ENCODE data around the gene MVB12A. TPM values are rescaled to one million over a fixed set of nuclear protein-coding genes. Genes with fewer than 3 reads are reported as not detected.

The MVB12A gene
- total and polyA plus RNA-seq, 9 of the 15 experiments (the other 6 are each of a cell fraction or from before 2014, with no cell fraction given), result 1.2 to 46.2 (median 22.4) TPM

DNA sequence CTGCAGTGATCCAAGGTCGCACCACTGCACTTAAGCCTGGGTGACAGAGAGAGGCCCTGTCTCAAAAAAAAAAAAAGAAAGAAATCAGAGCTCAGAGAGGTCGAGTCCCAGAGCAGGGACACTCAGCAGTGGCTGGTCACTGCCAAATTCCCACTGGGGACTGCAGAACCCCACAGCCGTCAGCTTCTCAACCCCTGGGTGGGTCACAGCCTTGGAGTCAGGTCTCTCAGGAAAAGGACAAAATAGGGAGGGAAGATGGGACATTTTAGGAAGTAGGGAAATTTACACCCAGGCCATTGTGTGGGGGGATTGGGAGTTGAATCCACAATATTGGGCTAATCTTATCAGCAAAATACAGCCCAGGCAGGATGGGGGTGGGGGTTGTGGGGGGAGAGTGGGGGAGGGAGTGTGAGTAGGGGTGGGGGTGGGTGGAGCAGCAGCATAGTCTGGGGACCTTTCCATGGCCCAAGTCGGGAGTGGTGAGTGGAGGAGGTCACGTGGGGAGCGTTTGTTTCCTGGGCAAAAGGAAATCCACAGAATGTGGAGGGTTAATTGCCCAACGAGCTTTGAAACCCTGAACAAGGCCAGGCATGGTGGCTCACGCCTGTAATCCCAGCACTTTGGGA, 20.8 kb upstream of the MVB12A start (continued):
- TF ChIP-seq, protein P1, sequence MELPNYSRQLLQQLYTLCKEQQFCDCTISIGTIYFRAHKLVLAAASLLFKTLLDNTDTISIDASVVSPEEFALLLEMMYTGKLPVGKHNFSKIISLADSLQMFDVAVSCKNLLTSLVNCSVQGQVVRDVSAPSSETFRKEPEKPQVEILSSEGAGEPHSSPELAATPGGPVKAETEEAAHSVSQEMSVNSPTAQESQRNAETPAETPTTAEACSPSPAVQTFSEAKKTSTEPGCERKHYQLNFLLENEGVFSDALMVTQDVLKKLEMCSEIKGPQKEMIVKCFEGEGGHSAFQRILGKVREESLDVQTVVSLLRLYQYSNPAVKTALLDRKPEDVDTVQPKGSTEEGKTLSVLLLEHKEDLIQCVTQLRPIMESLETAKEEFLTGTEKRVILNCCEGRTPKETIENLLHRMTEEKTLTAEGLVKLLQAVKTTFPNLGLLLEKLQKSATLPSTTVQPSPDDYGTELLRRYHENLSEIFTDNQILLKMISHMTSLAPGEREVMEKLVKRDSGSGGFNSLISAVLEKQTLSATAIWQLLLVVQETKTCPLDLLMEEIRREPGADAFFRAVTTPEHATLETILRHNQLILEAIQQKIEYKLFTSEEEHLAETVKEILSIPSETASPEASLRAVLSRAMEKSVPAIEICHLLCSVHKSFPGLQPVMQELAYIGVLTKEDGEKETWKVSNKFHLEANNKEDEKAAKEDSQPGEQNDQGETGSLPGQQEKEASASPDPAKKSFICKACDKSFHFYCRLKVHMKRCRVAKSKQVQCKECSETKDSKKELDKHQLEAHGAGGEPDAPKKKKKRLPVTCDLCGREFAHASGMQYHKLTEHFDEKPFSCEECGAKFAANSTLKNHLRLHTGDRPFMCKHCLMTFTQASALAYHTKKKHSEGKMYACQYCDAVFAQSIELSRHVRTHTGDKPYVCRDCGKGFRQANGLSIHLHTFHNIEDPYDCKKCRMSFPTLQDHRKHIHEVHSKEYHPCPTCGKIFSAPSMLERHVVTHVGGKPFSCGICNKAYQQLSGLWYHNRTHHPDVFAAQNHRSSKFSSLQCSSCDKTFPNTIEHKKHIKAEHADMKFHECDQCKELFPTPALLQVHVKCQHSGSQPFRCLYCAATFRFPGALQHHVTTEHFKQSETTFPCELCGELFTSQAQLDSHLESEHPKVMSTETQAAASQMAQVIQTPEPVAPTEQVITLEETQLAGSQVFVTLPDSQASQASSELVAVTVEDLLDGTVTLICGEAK (IDR thresholded peaks at IDR 0.05), result no peak
- TF ChIP-seq, protein P1 (CRISPR knock-in tag; IDR thresholded peaks at IDR 0.05), result no peak
- TF ChIP-seq KDM1A (IDR thresholded peaks at IDR 0.05) (peak; percentile 78 to 88), STAT5A (IDR thresholded peaks at IDR 0.05; ENCODE audit: borderline replicate concordance, low read length) (no peak)
